ENCODE measurements around the gene CYFIP2. TPM values are rescaled to one million over a fixed set of nuclear protein-coding genes. Genes with fewer than 3 reads are reported as not detected.

The CYFIP2 gene
- total RNA-seq, 1 experiment from 2014 or later = 74.7 TPM

DNA sequence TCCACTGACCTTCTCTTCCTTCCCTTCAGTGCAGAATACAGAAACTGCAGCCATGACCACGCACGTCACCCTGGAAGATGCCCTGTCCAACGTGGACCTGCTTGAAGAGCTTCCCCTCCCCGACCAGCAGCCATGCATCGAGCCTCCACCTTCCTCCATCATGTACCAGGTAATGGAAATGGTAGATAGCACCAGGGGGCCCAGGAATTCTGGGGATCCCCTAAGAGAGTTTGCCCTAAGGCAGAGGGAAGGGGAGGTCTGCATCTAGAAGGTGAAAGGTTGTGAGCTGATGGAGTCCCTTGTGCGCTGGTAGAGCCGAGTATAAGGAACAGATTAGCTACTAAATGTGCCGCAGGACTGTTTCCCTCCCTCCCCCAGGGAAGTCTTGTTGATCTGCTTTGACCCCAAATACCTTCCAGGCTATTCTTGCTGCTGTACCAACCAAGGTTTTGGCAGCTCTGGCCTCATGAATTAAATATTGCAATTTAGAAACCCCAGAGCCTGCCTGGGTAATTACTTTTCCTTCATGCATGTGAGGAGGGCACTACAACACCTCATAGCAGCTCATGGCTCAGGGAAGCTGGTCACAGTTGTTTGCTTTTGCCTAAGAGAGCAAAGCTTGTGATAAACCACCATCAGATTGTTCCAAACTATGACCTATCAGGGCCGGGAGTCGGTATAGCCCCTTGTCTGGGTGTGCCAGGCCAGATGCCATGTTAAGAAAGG, 19.6 kb downstream of the CYFIP2 start:
- no CpG with 5 or more reads among the region's 10 CpGs for WGBS (ENCODE audit: extremely low coverage, insufficient read length, low lambda C conversion rate)
- TF ChIP-seq, protein P1, sequence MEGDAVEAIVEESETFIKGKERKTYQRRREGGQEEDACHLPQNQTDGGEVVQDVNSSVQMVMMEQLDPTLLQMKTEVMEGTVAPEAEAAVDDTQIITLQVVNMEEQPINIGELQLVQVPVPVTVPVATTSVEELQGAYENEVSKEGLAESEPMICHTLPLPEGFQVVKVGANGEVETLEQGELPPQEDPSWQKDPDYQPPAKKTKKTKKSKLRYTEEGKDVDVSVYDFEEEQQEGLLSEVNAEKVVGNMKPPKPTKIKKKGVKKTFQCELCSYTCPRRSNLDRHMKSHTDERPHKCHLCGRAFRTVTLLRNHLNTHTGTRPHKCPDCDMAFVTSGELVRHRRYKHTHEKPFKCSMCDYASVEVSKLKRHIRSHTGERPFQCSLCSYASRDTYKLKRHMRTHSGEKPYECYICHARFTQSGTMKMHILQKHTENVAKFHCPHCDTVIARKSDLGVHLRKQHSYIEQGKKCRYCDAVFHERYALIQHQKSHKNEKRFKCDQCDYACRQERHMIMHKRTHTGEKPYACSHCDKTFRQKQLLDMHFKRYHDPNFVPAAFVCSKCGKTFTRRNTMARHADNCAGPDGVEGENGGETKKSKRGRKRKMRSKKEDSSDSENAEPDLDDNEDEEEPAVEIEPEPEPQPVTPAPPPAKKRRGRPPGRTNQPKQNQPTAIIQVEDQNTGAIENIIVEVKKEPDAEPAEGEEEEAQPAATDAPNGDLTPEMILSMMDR (conservative IDR thresholded peaks at IDR 0.05) = no peak
- H3K27ac ChIP-seq (ENCODE audit: insufficient read length, low read depth, low read length) = no peak overlapping the region
- H3K14ac ChIP-seq (ENCODE audit: insufficient read depth, low read length) = no peak overlapping the region
- H3K18ac ChIP-seq (ENCODE audit: insufficient read length, low read depth, low read length) = no peak overlapping the region
- no peak overlapping the region for H3T11ph ChIP-seq (ENCODE audit: low read length)
- no peaks in the 10 kb centered on the region for H3K9me3 ChIP-seq (ENCODE audit: control insufficient read depth, low read depth, low read length)
- no peak overlapping the region for H3K56ac ChIP-seq (ENCODE audit: insufficient read length, low read depth, low read length)
- no peak overlapping the region for H4K91ac ChIP-seq (ENCODE audit: insufficient read length, low read depth, low read length)
- H3K79me2 ChIP-seq (ENCODE audit: insufficient read depth, low read length) = no peaks in the 10 kb centered on the region; the same call in 1 of the 2 replicates
- H3K27me3 Mint-ChIP-seq (ENCODE audit: low read depth) = no peaks in the 10 kb centered on the region
- no peak overlapping the region for H3K27ac Mint-ChIP-seq
- no peak overlapping the region for H3K4me3 Mint-ChIP-seq
- no peaks in the 10 kb centered on the region for H3K9me3 Mint-ChIP-seq
- no peak overlapping the region for H2BK20ac ChIP-seq (ENCODE audit: low read depth, low read length, poor library complexity, severe bottlenecking)
- no peak overlapping the region for H2BK5ac ChIP-seq (ENCODE audit: insufficient read length, low read length)
- no peak overlapping the region for H3K9ac ChIP-seq (ENCODE audit: extremely low read depth, insufficient read length, low read length)
- H4K20me1 ChIP-seq (ENCODE audit: control insufficient read depth, insufficient read depth, insufficient read length) = no peaks in the 10 kb centered on the region
- H2AK5ac ChIP-seq (ENCODE audit: insufficient read length, low read length) = no peak overlapping the region
- H3K4ac ChIP-seq (ENCODE audit: low read depth, low read length) = no peak overlapping the region
- peaks cover 3 to 28% (median 12%) of the 10 kb centered on the region in 3 experiments; a peak in 5 of 7 replicates for H3K36me3 Mint-ChIP-seq (ENCODE audit: insufficient read depth in 1 of 3, low read depth in 3 of 3)
- no peak overlapping the region for H4K8ac ChIP-seq (replicated peaks; ENCODE audit: insufficient read length, low read depth, low read length)
- H4K5ac ChIP-seq (ENCODE audit: insufficient read length, low read depth, low read length) = no peak overlapping the region
- H3K27me3 ChIP-seq (ENCODE audit: insufficient read depth, low read length) = no peaks in the 10 kb centered on the region
- H2BK15ac ChIP-seq (ENCODE audit: low read depth, low read length) = no peak overlapping the region
- no peak for DNase-seq
- no peak overlapping the region for H2BK12ac ChIP-seq (ENCODE audit: insufficient read length, low read depth, low read length)
- H3K79me1 ChIP-seq (ENCODE audit: insufficient read depth, low read depth, low read length, poor library complexity, severe bottlenecking) = peaks cover 3% of the 10 kb centered on the region
- no peak overlapping the region for H2AFZ ChIP-seq (ENCODE audit: low read length)
- H3K4me2 ChIP-seq (ENCODE audit: insufficient read depth, insufficient read length, low read length) = no peak overlapping the region
- no peaks in the 10 kb centered on the region for H3K4me1 ChIP-seq (ENCODE audit: insufficient read depth, low read length)
- no peaks in the 10 kb centered on the region for H3K23me2 ChIP-seq (ENCODE audit: insufficient read length, low read depth, low read length, poor library complexity, severe bottlenecking)
- H3K4me1 Mint-ChIP-seq = peaks cover 11 to 17% of the 10 kb centered on the region in 2 experiments
- no peak overlapping the region for H3K23ac ChIP-seq (ENCODE audit: insufficient read length, low read depth, low read length)
- no peak overlapping the region for H2BK120ac ChIP-seq (ENCODE audit: low read depth, low read length, poor library complexity, severe bottlenecking)
